SH-SY5Y (cell line): ENCODE measurements around the gene PRELID3B.

Source experiments
- GATA2 ChIP-seq: IDR thresholded peaks from 2 replicates; pipeline ENCODE4 v1.6.1; 2011; ENCODE audit warnings: mild to moderate bottlenecking, low read depth, low read length
- GATA3 ChIP-seq: IDR thresholded peaks from 2 replicates; pipeline ENCODE4 v1.6.1; 2011; ENCODE audit warnings: low read depth, mild to moderate bottlenecking, low read length, moderate library complexity

DNA sequence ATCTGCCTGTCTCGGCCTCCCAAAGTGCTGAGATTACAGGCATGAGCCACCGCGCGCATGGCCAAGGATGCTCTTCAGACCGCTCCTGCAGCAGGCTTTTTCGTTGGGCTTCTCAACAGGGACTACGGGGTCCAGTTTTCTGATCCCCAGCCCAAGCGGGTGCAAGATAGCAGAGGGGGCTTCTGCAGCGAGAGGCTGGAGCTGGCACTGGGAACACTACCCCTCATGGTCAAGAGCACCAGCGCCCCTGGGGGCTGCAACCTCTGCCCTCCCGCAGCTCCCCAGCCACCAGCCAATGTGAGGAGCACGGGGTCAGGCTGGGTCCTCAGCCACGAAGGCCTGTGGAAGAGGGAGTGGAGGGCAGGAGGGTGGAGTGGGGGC, 41.5 kb downstream of the PRELID3B start:
- no peak for TF ChIP-seq GATA2
- TF ChIP-seq GATA3 = no peak
